ENCODE measurements around the gene NKG7.

The NKG7 gene

DNA sequence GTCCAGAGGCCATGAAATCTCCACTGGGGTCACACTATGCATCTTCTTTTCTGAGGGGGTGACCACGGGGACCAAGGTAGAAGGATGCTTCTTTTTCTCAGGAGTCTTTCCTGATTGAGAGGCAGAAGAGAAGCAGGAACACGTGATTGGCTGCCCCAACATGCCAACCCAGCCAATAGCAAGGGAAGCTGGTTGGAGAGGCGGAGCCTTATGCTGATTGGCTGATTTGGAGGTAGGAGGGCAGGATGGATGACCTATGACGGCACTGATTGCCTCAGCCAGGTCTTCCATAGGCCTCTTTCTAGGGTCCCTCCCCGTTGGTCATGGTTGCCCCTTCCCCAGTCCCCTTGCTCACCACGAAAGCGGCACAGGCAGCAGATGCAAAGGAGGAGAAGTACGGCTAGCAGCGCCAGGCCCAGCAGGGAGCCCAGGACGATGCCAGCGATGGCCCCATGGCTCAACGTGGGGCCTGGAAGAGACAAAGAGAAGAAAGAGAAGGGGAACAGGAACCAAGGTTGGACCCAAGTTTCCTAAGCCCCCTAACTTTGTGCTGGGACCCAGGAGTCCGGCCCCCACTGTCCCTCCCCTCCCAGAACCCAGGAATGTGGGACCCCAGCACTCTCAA lies 38.5 kb downstream of the NKG7 start:
- FAIRE-seq = no peak

- FAIRE-seq = no peak
Measured at GRCh38 chr19:51331716-51332115, 40.7 kb downstream of the NKG7 start.

DNA sequence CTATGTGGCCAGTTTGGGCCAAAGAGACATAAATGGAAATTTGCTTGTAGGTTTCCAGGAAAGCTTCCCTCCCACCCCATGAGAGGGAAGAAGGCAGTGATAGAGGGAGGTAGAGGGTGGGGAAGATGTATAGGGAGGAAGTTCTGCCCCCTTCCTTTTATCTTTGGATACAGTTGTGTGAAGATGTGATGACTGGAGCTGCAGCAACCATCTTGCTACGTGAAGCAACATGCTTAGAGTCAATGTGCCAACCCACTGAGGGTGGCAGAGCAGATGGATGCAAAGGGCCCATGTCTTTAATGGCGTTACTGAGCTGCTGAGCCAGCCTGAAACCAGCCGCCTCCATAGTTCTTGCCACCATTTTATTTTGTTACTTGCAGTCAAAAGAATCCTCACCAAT lies 41.3 kb downstream of the NKG7 start:
- no peak for FAIRE-seq

GRCh38 chr19:51330366-51330765 lies 42.1 kb downstream of the NKG7 start:
- FAIRE-seq = no peak

DNA sequence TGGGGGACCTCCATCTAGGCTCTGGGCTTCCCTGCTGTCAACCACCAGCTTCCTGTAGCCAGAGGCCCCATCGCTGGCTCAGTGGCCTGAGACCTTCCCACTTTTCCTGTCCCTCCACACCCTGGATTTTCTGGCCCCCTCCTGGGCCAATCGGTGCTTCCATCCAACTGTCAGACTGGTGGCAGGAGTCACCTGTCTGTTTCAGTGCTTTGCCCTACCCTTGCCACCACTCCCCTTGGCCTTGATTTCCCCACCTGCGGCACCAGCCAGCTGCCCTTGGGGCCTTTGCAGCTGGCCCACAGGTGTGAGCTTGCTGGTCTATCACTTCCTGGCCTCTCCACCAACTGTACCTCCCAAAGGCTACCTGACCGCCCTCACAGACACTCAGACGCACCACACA lies 43.0 kb downstream of the NKG7 start:
- no peak for FAIRE-seq

- FAIRE-seq = no peak
Measured at GRCh38 chr19:51327066-51328001, 45.1 kb downstream of the NKG7 start.

DNA sequence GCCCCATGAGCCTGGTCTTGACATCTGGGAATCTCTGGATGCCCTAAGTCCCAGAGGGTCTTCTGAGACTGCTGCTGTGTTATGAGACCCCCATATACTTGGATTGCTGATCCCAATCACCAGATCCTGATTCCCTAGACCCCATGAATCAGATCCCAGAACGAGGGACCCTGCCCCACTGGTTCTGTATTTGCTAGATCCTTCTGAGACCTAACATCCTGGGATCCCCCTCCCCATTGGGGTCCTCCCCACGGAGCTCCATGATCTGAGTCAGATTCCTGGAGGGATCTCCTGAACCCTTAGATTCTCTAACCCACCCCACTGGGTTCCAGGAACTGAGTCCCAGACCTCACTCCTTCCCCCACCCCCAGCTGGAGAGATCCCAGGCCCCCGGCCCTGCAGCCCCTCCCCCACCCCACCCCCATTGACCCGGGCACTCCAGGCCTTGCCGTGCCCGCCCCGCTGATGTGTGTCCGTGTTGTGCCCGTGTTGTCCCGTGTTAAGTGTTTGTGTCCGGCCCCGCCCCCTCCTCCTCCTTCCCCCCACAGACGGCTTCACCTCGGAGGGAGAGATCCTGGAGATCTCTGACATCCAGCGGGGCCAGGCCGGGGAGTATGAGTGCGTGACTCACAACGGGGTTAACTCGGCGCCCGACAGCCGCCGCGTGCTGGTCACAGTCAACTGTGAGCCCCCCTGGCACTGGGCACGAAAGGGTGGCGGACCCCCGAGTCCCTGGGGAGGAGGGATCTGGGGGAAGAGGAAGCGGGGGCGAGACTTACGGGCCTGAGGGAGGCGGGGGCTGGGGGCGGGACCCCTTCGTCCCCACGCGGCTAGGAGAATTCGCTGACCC lies 46.0 kb downstream of the NKG7 start:
- FAIRE-seq = no peak

DNA sequence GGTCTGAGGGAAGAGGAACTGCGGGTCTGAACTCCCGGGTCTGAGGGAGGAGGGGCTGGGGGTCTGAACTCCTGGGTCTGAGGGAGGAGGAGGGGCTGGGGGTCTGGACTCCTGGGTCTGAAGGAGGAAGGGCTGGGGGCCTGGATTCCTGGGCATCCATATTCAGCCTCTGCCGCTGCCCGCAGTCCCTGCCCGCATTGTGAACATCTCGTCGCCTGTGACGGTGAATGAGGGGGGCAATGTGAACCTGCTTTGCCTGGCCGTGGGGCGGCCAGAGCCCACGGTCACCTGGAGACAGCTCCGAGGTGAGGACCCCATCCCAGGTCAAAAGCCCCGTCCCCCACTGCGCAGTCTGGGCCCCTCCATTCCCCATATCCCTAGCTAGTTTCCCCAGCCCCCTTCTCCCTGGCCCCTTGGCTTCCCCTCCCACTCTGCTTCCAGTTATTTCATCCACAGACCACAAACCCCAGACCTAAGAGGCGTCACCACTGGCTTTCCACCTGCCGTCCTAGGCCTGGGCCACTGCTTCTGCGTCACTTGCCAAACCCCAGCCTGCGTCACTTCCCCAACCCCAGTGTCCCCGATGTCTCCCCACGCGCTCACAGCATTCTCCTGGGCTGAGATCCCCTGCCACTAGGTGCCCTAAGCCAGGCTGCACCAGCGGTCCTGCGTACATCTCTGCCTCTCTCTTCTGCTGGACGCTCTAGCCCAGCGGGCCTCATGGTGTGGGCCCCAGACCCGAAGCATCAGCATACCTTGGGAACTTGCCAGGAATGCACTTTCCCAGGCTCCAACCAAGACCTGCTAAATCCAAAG lies 47.1 kb downstream of the NKG7 start:
- no peak for FAIRE-seq

- no peak for FAIRE-seq
Measured at GRCh38 chr19:51324167-51324481, 48.3 kb downstream of the NKG7 start.

GRCh38 chr19:51323481-51324166 lies 48.8 kb downstream of the NKG7 start:
- FAIRE-seq = no peak

- no peak for FAIRE-seq
Measured at GRCh38 chr19:51321799-51322198, 50.7 kb downstream of the NKG7 start.
